Esophagus squamous epithelium (tissue), 4 donors: Measurements from ENCODE around the gene SLC47A2.

Experiments used
- POLR2A ChIP-seq, 4 donors: fragments of 450-650 bp; IDR thresholded peaks; one replicate each; pipeline ENCODE4 v1.6.1; 2017; ENCODE audit warnings: antibody characterized with exemption in 4 of 4, mild to moderate bottlenecking in 4 of 4, moderate library complexity in 3 of 4
- TF ChIP-seq, protein P1 (sequence below), 6 experiments: fragments of 450-650 bp in 4 of 6; fragments of 200-600 bp in 2 of 6; sonication (generic) in 2 of 6; IDR thresholded peaks; one replicate each; pipeline ENCODE4 v1.5.1; 2016 to 2019; ENCODE audit warnings: antibody characterized with exemption in 6 of 6, mild to moderate bottlenecking in 4 of 6, moderate library complexity in 4 of 6

DNA sequence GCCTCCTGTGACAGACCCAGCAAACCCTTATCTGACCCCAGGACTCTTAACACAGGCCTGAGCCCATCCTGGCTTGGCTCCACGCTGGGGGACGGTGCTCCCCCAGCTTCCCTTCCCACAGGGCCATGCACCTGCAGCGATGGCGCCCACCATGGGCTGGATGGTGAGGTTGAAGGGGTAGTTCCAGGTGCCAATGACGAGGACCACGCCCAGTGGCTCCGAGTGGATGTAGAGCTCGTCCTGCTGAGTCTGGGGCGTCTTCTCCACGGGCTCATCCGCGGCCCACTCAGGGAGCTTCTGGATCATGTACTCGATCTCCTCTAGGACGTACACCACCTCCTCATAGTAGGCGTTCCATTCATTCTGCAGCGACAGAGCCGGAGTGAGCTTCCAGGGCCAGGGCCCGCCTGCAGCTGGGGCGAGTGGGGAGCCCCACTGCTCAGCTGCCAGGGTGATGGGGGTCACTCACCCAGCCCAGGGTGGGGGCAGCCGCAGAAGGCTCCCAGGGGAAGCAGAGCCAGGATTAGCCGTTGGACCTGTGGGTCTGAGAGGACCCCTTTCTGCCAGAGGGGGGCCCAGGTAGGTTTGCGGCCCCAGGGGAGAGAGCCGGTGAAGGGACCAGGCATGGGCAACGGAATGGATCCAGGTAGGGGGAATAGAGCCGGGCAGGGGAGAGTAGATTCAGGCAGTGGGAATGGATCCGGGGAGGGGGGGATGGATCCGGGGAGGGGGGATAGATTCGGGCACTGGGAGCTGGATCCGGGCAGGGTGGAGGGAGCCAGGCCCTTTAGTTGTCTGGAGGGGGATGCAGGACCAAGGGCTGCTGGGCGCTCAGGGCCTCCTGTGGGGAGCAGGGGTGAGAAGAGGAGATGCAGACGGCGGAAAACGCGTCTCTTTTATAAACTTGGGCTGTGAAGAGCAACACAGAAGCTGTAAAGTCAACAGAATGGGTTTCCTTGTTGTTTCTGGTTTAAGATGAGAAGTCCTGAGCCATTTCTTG, 27.0 kb upstream of the SLC47A2 start:
- TF ChIP-seq, protein P1, sequence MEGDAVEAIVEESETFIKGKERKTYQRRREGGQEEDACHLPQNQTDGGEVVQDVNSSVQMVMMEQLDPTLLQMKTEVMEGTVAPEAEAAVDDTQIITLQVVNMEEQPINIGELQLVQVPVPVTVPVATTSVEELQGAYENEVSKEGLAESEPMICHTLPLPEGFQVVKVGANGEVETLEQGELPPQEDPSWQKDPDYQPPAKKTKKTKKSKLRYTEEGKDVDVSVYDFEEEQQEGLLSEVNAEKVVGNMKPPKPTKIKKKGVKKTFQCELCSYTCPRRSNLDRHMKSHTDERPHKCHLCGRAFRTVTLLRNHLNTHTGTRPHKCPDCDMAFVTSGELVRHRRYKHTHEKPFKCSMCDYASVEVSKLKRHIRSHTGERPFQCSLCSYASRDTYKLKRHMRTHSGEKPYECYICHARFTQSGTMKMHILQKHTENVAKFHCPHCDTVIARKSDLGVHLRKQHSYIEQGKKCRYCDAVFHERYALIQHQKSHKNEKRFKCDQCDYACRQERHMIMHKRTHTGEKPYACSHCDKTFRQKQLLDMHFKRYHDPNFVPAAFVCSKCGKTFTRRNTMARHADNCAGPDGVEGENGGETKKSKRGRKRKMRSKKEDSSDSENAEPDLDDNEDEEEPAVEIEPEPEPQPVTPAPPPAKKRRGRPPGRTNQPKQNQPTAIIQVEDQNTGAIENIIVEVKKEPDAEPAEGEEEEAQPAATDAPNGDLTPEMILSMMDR (IDR thresholded peaks at IDR 0.05): no peak
- no peak for TF ChIP-seq POLR2A (IDR thresholded peaks at IDR 0.05)
